ENCODE measurements around the gene CEBPB.

Gene CEBPB

DNA sequence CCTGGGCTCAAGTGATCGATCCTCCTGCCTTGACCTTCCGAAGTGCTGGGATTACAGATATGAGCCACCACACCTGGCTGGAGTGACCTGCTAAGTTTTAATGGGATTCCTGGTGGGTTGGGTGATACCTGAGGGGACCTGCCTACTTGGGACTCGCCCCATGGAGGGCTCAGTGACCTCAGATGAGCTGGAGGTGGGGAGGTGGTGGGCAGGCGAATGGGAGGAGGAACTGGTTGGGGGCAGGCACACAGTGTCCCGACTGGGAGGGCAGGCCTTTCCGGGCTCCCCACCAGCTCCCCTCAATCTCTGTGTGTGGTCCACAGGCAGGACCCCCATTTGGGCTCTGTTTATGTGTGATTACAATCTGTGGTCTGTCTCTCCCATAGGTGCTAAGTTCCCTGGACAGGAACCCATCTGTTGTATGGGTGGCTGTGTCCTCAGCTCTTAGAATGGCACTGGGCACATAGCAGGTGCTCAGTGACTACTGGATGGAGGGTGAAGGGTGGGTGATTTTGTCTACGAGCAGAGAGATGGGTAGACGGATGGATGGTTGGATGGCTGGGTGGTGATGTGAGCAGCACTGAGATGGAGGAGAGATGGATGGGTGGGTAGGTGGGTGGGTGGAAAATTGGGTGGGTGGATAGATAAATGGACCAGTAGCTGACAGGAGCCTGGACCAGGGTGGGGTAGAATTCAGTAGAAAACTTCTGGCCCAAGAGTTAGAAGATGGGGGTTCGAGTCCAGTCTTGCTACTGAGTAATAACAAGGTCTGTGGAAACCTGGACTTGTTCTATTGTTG is 23.8 kb downstream of the CEBPB start:
- no peak for DNase-seq (ENCODE audit: low read depth)

DNA sequence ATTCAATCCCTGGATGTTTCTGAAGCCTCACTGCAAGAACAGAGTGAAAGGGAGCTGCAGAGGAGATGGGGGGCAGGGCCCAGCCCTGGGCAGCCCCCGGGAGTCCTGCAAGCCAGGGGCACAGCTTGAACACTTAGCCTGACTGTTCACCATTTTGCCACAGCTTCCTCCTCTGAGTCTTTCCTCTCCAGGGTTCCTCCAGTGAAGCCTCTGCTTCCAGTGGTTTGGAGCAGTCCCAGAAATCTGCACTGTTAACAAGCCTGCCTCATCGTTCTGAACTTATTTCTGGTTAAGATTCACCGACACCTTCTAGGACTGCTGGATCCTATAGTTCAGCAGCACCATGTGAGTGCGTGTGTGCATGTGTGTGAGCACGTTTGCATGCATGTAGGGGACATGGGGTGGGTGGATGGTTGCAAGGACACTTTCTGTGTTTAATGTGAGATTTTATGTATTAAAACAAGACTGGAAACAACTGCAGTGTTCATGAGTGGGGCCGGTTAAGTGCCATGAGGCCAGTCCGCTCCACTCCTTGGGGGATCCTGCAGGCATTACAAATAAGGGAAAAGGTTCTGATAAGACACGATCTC is 24.6 kb downstream of the CEBPB start:
- DNase-seq (ENCODE audit: low read depth): no peak

- DNase-seq (ENCODE audit: low read depth): no peak
Observed at GRCh38 chr20:50215926-50216325, 25.3 kb downstream of the CEBPB start.

DNA sequence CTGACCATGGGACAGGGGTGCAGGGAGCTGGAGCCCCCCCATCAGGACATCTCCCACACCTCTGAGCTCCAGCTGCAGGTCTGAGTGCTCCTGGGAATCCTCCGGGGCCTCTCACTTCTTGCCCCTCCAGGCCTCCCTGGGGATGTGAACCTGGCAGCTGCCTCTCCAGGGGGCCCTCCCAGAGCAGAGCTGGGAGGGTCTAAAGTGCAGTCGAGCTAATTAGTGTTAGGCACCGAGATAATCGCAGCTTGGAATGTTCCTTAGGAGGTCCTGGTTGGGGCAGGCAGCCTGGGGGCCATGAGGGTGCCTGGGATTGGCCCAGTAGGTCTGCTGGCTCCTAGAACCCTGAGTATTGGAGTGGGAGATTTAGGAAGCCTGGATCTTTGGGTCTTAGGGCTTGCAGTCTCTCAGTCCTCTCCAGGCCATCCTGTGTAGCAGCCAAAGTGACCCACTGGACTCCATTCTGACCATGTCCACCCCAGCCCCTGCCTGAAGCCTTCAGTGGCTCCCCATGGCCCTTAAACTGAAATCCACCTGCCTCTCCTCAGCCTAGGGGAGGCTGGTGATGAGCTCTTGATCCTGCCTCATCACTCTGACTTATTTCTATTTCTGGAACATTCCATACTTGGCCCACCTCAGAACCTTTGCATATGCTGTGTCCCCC is 26.0 kb downstream of the CEBPB start:
- no peak for DNase-seq (ENCODE audit: low read depth)

GRCh38 chr20:50217207-50217949 is 26.7 kb downstream of the CEBPB start:
- no peak for DNase-seq (ENCODE audit: low read depth)

DNA sequence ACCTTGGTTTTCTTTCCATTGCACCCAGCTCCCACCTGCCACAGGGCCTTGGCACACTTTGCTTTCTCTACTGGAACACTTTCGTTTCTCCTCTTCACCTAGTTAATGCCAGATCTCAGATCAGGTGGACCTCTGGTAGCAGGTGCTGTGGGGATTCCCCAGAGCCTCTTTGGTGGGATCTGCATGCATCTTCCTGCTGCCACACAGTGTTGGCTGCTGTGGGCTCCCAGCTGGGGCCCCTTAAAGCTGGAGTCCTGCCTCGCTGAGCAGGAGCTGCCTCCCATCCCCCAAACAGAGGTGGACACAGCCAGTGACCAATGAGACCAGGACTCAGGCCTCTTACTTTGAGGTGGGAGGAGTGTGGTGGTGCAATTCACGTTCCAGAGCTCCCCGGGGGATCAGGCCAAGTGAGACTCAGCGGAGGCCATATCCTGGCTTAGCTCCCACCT is 28.4 kb downstream of the CEBPB start:
- DNase-seq (ENCODE audit: low read depth): no peak

GRCh38 chr20:50219600-50219999 is 29.0 kb downstream of the CEBPB start:
- no peak for DNase-seq (ENCODE audit: low read depth)

- no peak for DNase-seq (ENCODE audit: low read depth)
Observed at GRCh38 chr20:50220093-50220893, 29.7 kb downstream of the CEBPB start.

DNA sequence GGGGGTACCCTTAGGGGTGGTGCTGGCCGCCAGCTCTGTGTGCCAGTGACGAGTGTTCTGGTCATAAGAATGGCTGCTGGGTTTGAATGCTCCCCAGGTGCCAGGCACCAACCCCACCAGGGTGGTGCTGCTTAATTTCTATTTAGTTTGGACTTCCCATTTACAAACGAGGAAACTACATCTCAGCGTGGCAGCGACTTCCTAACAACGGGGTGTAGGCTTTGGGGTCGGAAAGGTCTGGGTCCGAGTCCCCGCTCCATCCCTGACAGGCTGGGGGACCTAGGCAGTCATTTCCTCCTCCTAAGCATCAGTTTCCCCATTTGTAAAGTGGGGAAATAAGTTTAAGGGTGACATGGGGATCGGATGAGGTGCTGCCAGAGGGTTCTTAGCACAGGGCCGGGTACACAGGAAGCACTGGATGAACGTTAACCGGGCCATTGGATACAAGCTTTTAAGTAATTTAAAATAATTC is 30.3 kb downstream of the CEBPB start:
- DNase-seq (ENCODE audit: low read depth): no peak

- DNase-seq (ENCODE audit: low read depth): no peak
Observed at GRCh38 chr20:50221501-50222308, 31.1 kb downstream of the CEBPB start.

DNA sequence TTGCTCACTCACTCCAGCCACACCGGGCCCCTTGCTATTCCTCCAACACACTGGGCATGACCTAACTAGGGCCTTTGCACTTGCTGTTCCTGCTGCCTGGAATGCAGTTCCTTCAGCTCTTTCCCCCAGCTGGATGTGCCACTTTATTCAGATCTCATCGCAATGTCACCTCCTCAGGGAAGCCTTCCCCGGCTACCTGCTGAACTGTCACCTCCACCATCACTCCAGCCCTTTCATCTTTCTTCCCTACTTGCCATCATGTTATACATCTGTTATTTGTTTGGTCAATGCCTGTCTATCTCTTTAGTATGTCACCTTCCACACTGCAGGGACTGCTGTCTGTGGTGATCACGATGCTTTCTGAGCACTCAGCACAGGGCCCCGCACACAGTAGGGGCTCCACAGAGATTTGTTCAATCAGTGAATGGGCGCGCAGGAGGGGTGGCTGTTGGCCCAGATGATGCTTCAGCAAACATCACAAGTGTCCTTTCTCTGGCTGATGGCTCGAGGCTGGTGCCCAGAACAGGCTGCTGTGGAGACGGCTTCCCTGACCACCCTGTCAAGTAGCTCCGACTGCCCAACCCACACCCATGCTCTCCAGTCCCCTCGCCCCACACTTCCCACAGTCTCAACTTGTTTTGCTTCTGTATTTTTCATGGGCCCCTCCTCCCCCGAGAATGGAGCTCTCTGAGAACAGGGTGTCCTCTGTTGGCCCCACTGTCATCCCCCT is 31.8 kb downstream of the CEBPB start:
- DNase-seq (ENCODE audit: low read depth): no peak

DNA sequence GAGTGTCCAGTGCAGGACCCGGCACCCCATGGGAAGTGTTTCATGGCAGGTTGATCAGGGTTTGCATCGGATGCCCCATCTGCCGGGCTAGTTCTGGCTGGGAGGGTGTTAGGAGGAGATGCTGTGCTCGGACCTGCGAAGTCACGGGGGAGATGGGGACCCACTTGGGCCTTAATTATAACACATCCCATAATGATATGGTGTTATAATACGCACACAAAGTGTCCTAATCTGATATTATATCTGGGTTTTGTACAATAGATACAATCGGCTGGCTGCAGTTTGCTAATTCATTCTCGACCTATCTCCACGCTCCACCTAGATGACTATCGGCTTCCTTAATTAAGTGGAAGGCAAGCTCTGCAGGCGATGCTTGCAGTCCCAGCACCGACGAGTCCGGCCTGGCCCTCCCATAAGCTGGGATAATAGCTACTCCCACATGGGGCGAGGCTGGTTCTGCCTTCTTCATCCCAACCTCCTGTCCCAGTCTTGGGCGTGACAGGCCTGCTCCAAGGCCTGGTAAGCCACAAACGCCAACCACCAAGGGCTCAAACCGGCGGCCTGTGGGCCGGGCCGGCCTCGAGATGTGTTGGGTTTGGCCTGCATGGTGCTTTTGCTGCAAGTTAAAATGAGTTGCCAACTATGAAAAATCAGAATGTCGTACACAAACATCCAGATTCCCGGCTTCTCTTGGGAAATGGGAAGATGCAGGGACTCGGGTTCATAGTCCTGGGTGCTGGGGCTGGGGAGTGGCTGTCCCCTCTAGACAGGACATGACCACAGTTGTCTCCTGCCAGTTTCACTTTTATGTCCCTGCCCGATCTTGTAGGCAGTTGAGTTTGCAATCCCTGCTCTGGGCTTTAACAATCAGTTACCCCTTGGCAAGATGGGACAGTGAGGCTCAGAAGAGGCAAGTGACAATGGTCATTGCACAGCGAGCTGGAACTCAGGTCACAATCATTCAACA is 32.7 kb downstream of the CEBPB start:
- no peak for DNase-seq (ENCODE audit: low read depth)

DNA sequence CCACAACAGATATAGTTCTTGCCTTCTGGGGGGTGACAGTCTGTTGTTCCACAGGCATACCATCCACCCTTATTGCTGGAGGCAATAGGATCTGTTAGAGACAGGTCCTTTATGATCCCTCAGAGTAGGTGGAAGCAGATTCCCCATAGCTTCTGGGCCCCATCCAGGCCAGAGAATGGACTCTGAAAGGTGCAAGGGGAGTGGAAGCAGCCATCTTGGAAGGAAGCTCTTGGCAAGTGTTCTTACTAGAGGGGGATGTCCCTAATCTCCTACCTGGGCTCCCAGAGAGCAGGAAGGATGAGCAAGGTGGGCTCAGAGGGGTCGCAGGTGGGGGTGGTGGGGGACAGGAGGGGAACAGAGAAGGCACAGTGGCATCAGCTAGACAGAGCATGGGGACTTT is 33.4 kb downstream of the CEBPB start:
- DNase-seq (ENCODE audit: low read depth): no peak

GRCh38 chr20:50224531-50225255 is 34.1 kb downstream of the CEBPB start:
- DNase-seq (ENCODE audit: low read depth): no peak

DNA sequence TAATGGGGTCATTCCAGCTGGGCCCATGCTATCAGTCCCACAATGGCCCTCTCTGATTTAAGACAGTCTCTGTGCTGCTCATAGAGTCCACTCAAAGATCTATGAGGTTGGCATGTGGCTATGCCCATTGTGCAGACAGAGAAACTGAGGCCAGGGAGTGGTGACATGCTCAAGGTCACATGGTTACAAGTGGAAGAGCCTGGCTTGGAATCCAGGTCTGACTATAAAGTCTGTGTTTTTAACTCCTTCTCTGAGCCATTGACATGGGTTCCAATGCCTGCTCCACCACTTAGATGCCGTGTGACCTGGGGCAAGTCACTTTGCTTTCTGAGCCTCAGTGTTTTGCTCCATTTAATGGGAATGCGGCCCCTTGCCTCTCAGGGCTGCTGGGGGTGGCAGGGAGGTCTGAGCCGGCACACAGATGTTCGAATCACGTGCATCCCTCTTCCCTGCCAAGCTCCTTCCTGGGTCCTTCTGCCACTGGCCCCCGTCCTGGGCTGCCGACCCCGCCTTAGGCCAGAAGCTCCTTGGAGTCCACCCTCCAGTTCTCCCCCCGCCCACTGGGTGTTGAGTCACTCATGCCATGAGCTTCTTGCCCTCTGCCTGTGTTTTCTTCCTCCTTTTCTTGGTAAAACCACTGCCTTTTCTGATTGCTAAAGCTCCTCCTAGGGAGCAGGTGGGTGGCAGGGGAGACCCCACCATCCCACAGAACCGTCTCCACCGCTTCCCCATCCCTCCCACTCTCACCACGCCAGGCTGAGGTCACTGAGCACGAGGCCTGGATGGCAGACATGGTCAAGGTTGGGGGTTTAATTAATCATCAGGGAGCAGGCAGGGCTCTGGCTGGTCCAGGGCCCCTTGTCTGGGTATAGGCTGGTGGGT is 35.7 kb downstream of the CEBPB start:
- no peak for DNase-seq (ENCODE audit: low read depth)

DNA sequence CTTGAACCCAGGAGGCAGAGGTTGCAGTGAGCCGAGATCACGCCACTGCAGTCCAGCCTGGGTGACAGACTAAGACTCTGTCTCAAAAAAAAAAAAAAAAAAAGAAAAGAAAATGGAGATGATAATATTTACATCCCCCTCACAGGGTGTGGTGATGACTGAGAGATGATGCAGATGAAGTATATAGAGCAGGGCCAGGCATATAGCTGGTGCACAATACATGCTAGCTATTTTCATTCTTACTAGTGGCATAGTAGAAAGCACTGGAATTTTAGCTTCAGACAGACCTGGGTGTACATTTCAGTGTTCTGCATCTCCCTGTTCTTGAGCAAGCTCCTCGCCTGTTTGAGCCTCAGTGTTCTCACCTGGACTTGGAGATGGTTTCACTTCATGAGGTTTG is 36.9 kb downstream of the CEBPB start:
- DNase-seq (ENCODE audit: low read depth): no peak

- DNase-seq (ENCODE audit: low read depth): no peak
Observed at GRCh38 chr20:50229156-50229607, 38.6 kb downstream of the CEBPB start.
